SK-N-SH (cell line): ENCODE results near the gene POU6F2.
A peak's percentile ranks its signal among the peaks of the same experiment; 100 is the strongest.

Source experiments
- CHD2 ChIP-seq: fragments of 150-350 bp; IDR thresholded peaks from 2 replicates; pipeline ENCODE4 v1.6.1; 2018; ENCODE audit warnings: low read length; ENCODE audit not compliant: partially characterized antibody
- CTCF ChIP-seq: fragments of 200-600 bp; sonication (generic); IDR thresholded peaks from 2 replicates; pipeline ENCODE4 v1.6.1; 2017; ENCODE audit warnings: antibody characterized with exemption, mild to moderate bottlenecking, moderate library complexity
- JUND ChIP-seq: IDR thresholded peaks from 2 replicates; pipeline ENCODE4 v1.4.0; 2012
- RFX5 ChIP-seq: IDR thresholded peaks from 2 replicates; pipeline ENCODE4 v1.6.1; 2012; ENCODE audit warnings: mild to moderate bottlenecking, improper control_type of control experiment, low read length
- SIN3A ChIP-seq: IDR thresholded peaks from 2 replicates; pipeline ENCODE4 v1.6.1; 2012; ENCODE audit warnings: low read depth, mild to moderate bottlenecking, low read length, moderate library complexity, borderline replicate concordance
- TAF1 ChIP-seq: IDR thresholded peaks from 2 replicates; pipeline ENCODE4 v1.6.1; 2012; ENCODE audit warnings: low read depth, mild to moderate bottlenecking, low read length, moderate library complexity, borderline replicate concordance
- YY1 ChIP-seq: IDR thresholded peaks from 2 replicates; pipeline ENCODE4 v1.4.0; 2012; ENCODE audit warnings: low read depth, mild to moderate bottlenecking

- no peak for TF ChIP-seq CTCF
- TF ChIP-seq RFX5, result no peak
- peak; percentile 18; the same call in 1 of the 2 replicates for TF ChIP-seq JUND
- TF ChIP-seq TAF1, result no peak
- TF ChIP-seq CHD2, result no peak
- no peak for TF ChIP-seq SIN3A
- no peak for TF ChIP-seq YY1
Observed at GRCh38 chr7:38929460-38930171, 48.1 kb upstream of the POU6F2 start.
